Fibroblast of lung (primary cell): ENCODE results near the gene CCDC148. TPM values are rescaled to one million over a fixed set of nuclear protein-coding genes. Genes with fewer than 3 reads are reported as not detected.
"Not testable (repeated sequence)": the region's sequence is repeated elsewhere in the genome, so short reads cannot be mapped to it uniquely, and the experiment has no call there.

Experiments used
- DNase-seq, 2 donors: peaks; one replicate each; pipeline versions ENCODE4 v3.0.0 to v3.0.0-alpha.2; 2010; ENCODE audit warnings: low read depth in 2 of 2
- H2AFZ ChIP-seq: 2 replicates; pipeline ENCODE4 v1.5.1; 2012; ENCODE audit warnings: low read length, control low read depth, inconsistent platforms
- H3K27ac ChIP-seq: 2 replicates; pipeline ENCODE4 v1.5.1; 2011; ENCODE audit warnings: low read length, control low read depth; ENCODE audit not compliant: insufficient read depth
- H3K27me3 ChIP-seq: 2 replicates; pipeline ENCODE4 v1.5.1; 2011; ENCODE audit warnings: mild to moderate bottlenecking, low read length; ENCODE audit not compliant: control insufficient read depth, insufficient read depth
- H3K36me3 ChIP-seq: 2 replicates; pipeline ENCODE4 v1.5.1; 2011; ENCODE audit warnings: low read length; ENCODE audit not compliant: control insufficient read depth, insufficient read depth
- H3K4me1 ChIP-seq: 2 replicates; pipeline ENCODE4 v1.5.1; 2011; ENCODE audit warnings: low read length; ENCODE audit not compliant: control insufficient read depth, insufficient read depth; ENCODE audit errors: extremely low read depth
- H3K4me2 ChIP-seq: 2 replicates; pipeline ENCODE4 v1.5.1; 2011; ENCODE audit warnings: low read length, control low read depth; ENCODE audit not compliant: insufficient read depth; ENCODE audit errors: extremely low read depth
- H3K4me3 ChIP-seq, 4 experiments: fragments of 200-600 bp in 1 of 4; sonication (generic) in 1 of 4; replicated peaks in 1 of 4; 2 replicates each; pipeline ENCODE4 v1.5.1; 2011 to 2016; ENCODE audit warnings: low read length in 4 of 4, low read depth in 3 of 4, mild to moderate bottlenecking in 3 of 4, control low read depth in 2 of 4, inconsistent platforms in 1 of 4, mixed read lengths in 1 of 4; ENCODE audit not compliant: insufficient read depth in 1 of 4; ENCODE audit errors: control extremely low read depth in 1 of 4
- H3K79me2 ChIP-seq: 2 replicates; pipeline ENCODE4 v1.5.1; 2012; ENCODE audit warnings: mild to moderate bottlenecking, low read length, inconsistent platforms; ENCODE audit not compliant: control insufficient read depth, insufficient read depth
- H3K9ac ChIP-seq: 2 replicates; pipeline ENCODE4 v1.5.1; 2011; ENCODE audit warnings: mild to moderate bottlenecking, low read length, control low read depth; ENCODE audit not compliant: insufficient read depth
- H3K9me3 ChIP-seq: 2 replicates; pipeline ENCODE4 v1.5.1; 2012; ENCODE audit warnings: low read depth, low read length; ENCODE audit not compliant: control insufficient read depth, insufficient read depth
- H4K20me1 ChIP-seq: 2 replicates; pipeline ENCODE4 v1.5.1; 2011; ENCODE audit warnings: low read length; ENCODE audit not compliant: control insufficient read depth, insufficient read depth; ENCODE audit errors: extremely low read depth
- CTCF ChIP-seq, 2 donors: IDR thresholded peaks in 1 of 2; conservative IDR thresholded peaks in 1 of 2; 1 replicate in 1 of 2; 2 replicates in 1 of 2; pipeline ENCODE4 v1.5.1; 2011 to 2012; ENCODE audit warnings: low read length in 2 of 2, control low read depth in 1 of 2, inconsistent platforms in 1 of 2, low read depth in 1 of 2, mild to moderate bottlenecking in 1 of 2
- EZH2 ChIP-seq: IDR thresholded peaks from 2 replicates; pipeline ENCODE4 v1.5.1; 2012; ENCODE audit warnings: low read length, control low read depth, mild to moderate bottlenecking; ENCODE audit errors: missing control alignments
- polyA plus RNA-seq, 2 donors: library from polyadenylated mRNA; depleted of rRNA in 1 of 2; stranded (reverse) in 1 of 2; unstranded in 1 of 2; fragments of >200 nt; gene quantifications; 2 replicates each; pipeline ENCODE4 v1.2.1, GENCODE V29; 2011 to 2012; ENCODE audit warnings: missing spikeins in 1 of 2
- total RNA-seq: library from RNA; depleted of rRNA; stranded (reverse); fragments of >200 nt; gene quantifications from 2 replicates; pipeline ENCODE4 v1.2.1, GENCODE V29; 2014

Gene CCDC148
- total and polyA plus RNA-seq, 2 donors (not counting 1 experiment from before 2014, with no cell fraction given): 1.2 TPM

- peak in 1 of 2 donors; percentile 9 for DNase-seq
- H3K27ac ChIP-seq: no peak overlapping the region
- H3K79me2 ChIP-seq: no peaks in the 10 kb centered on the region
- no peaks in the 10 kb centered on the region for H3K9me3 ChIP-seq
- peaks cover 3% of the 10 kb centered on the region for H3K27me3 ChIP-seq
- no peaks in the 10 kb centered on the region for H3K36me3 ChIP-seq
- H3K4me1 ChIP-seq: no peaks in the 10 kb centered on the region
- TF ChIP-seq EZH2 (no peak), CTCF (conservative IDR thresholded peaks at IDR 0.05 in 1 of 2, IDR thresholded peaks at IDR 0.05 in 1 of 2; ENCODE audit: low read depth in 1 of 2, low read length in 2 of 2) (no peak)
- no peaks in the 10 kb centered on the region for H4K20me1 ChIP-seq
- no peak overlapping the region for H3K4me2 ChIP-seq
- no peak overlapping the region for H3K4me3 ChIP-seq
- no peak overlapping the region for H2AFZ ChIP-seq
- no peak overlapping the region for H3K9ac ChIP-seq
Observed at GRCh38 chr2:158234497-158234896, 222.1 kb downstream of the CCDC148 start.

GRCh38 chr2:158232476-158232875 is 224.1 kb downstream of the CCDC148 start:
- no peak for TF ChIP-seq CTCF (conservative IDR thresholded peaks at IDR 0.05 in 1 of 2, IDR thresholded peaks at IDR 0.05 in 1 of 2; ENCODE audit: low read depth in 1 of 2, low read length in 2 of 2)
- TF ChIP-seq EZH2: no peak
- Histone ChIP-seq H3K9me3 (no peaks in the 10 kb centered on the region), H3K4me1 (no peaks in the 10 kb centered on the region), H3K27me3 (peaks cover 3% of the 10 kb centered on the region), H3K36me3 (no peaks in the 10 kb centered on the region), H3K4me2 (no peak overlapping the region), H2AFZ (no peak overlapping the region), H3K27ac (no peak overlapping the region), H3K4me3 (no peak overlapping the region), H4K20me1 (no peaks in the 10 kb centered on the region), H3K79me2 (no peaks in the 10 kb centered on the region), H3K9ac (no peak overlapping the region)
- DNase-seq: peak in 1 of 2 donors; percentile 23

DNA sequence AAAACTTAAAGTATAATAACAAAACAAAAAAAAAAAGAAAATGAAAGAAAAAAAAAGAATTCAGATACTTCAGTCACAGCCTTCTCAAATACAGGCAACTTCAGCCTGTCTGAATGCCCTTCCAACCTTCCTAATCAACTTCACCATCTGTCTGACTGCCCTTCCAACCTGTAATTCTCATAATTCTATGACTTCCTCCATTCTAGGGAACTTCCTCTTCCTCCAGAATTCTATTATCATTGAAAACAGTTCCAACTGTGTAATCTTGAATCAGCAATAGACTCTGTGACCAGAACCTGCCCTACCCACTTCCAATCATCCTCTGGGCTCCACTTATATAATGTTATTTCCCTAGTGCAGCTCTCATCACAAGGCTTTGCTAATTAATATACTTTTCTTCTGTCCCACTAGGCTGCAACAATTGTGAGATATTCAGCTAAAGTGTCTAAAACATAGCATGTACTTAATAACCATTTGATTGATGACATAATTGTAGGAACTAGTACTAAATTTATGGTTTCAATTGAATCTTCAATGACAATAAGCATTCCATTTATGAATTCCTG is 227.5 kb downstream of the CCDC148 start:
- H3K4me1 ChIP-seq: no peaks in the 10 kb centered on the region
- no peaks in the 10 kb centered on the region for H4K20me1 ChIP-seq
- no peak overlapping the region for H3K4me2 ChIP-seq
- H3K4me3 ChIP-seq: no peak overlapping the region
- H3K27ac ChIP-seq: no peak overlapping the region
- H3K27me3 ChIP-seq: peaks cover 3% of the 10 kb centered on the region
- no peaks in the 10 kb centered on the region for H3K36me3 ChIP-seq
- H2AFZ ChIP-seq: no peak overlapping the region
- H3K9ac ChIP-seq: no peak overlapping the region
- H3K9me3 ChIP-seq: no peaks in the 10 kb centered on the region
- no peaks in the 10 kb centered on the region for H3K79me2 ChIP-seq
- DNase-seq: no peak
- TF ChIP-seq CTCF (conservative IDR thresholded peaks at IDR 0.05 in 1 of 2, IDR thresholded peaks at IDR 0.05 in 1 of 2; ENCODE audit: low read depth in 1 of 2, low read length in 2 of 2) (no peak), EZH2 (no peak)

GRCh38 chr2:158223066-158223465 is 233.5 kb downstream of the CCDC148 start:
- H2AFZ ChIP-seq, H3K4me2 ChIP-seq, H3K36me3 ChIP-seq: not testable (repeated sequence)

More at GRCh38 chr2:158223066-158223465, 233.5 kb downstream of the CCDC148 start:
- not testable (repeated sequence) for H3K9ac ChIP-seq, H4K20me1 ChIP-seq, H3K27ac ChIP-seq, H3K4me1 ChIP-seq, H3K9me3 ChIP-seq, DNase-seq, H3K4me3 ChIP-seq, H3K79me2 ChIP-seq, H3K27me3 ChIP-seq
